Measurements from ENCODE around the gene INSC. TPM values are rescaled to one million over a fixed set of nuclear protein-coding genes. Genes with fewer than 3 reads are reported as not detected.
A peak's percentile ranks its signal among the peaks of the same experiment; 100 is the strongest.

Gene INSC
- polyA plus RNA-seq, 1 donor, result 0.77 TPM

GRCh38 chr11:15109602-15110001 is 5.1 kb upstream of the INSC start:
- DNase-seq, result no peak

GRCh38 chr11:15111215-15111614 is 3.5 kb upstream of the INSC start:
- no peak for DNase-seq

GRCh38 chr11:15112131-15112541 is 2.6 kb upstream of the INSC start:
- DNase-seq, result peak; percentile 84

GRCh38 chr11:15113381-15113780 is 1.3 kb upstream of the INSC start:
- DNase-seq, result no peak

GRCh38 chr11:15115686-15116085 is 963 bp downstream of the INSC start:
- no peak for DNase-seq

- no peak for DNase-seq
These were observed 3.0 kb downstream of the INSC start for GRCh38 chr11:15117751-15118150.

- no peak for DNase-seq
These were observed 3.7 kb downstream of the INSC start for GRCh38 chr11:15118431-15118830.

- no peak for DNase-seq
These were observed 4.6 kb downstream of the INSC start for GRCh38 chr11:15119352-15119751.

- no peak for DNase-seq
These were observed 5.1 kb downstream of the INSC start for GRCh38 chr11:15119826-15120225.

GRCh38 chr11:15123849-15124248 is 9.1 kb downstream of the INSC start:
- no peak for DNase-seq

GRCh38 chr11:15124528-15124927 is 9.8 kb downstream of the INSC start:
- no peak for DNase-seq

GRCh38 chr11:15127341-15127740 is 12.6 kb downstream of the INSC start:
- DNase-seq, result no peak

- no peak for DNase-seq
These were observed 13.9 kb downstream of the INSC start for GRCh38 chr11:15128621-15129020.

GRCh38 chr11:15136166-15136565 is 21.4 kb downstream of the INSC start:
- no peak for DNase-seq

GRCh38 chr11:15139096-15139770 is 24.5 kb downstream of the INSC start:
- DNase-seq, result no peak

- DNase-seq, result no peak
These were observed 25.4 kb downstream of the INSC start for GRCh38 chr11:15139958-15140659.

- no peak for DNase-seq
These were observed 26.7 kb downstream of the INSC start for GRCh38 chr11:15141381-15141780.

GRCh38 chr11:15142838-15143237 is 28.1 kb downstream of the INSC start:
- no peak for DNase-seq

GRCh38 chr11:15143855-15144254 is 29.1 kb downstream of the INSC start:
- no peak for DNase-seq

- peak; percentile 16 for DNase-seq
These were observed 29.6 kb downstream of the INSC start for GRCh38 chr11:15144347-15144746.

GRCh38 chr11:15145151-15145550 is 30.4 kb downstream of the INSC start:
- no peak for DNase-seq

GRCh38 chr11:15145615-15146014 is 30.9 kb downstream of the INSC start:
- DNase-seq, result no peak

- DNase-seq, result no peak
These were observed 31.7 kb downstream of the INSC start for GRCh38 chr11:15146271-15147003.

GRCh38 chr11:15148169-15148568 is 33.4 kb downstream of the INSC start:
- no peak for DNase-seq
